HEK293 (cell line): ENCODE results near the gene HESX1.

Source experiments
- CTCF ChIA-PET: fragments of 350-600 bp; formaldehyde crosslinking; extraction: SDS; loops from one replicate; lab custom pipeline; 2021; ENCODE audit warnings: antibody characterized with exemption; lab: Yijun Ruan, JAX
- POLR2A ChIA-PET: fragments of 300-600 bp; formaldehyde crosslinking; extraction: SDS; loops from one replicate; lab custom pipeline; 2020; ENCODE audit warnings: antibody characterized with exemption, inconsistent platforms; lab: Yijun Ruan, JAX
- H3K27ac ChIP-seq: fragments of 200-500 bp; sonication (Bioruptor generic); 2 replicates; pipeline ENCODE4 v1.5.1; 2014; ENCODE audit warnings: low read depth, low read length, control low read depth, inconsistent platforms; ENCODE audit errors: extremely low read depth
- H3K36me3 ChIP-seq, 2 experiments: fragments of 200-500 bp in 1 of 2; sonication (Bioruptor generic) in 1 of 2; 1 replicate in 1 of 2; 2 replicates in 1 of 2; pipeline ENCODE4 v1.5.1; 2014 to 2017; ENCODE audit warnings: inconsistent platforms in 2 of 2, low read length in 2 of 2; ENCODE audit not compliant: control insufficient read depth in 2 of 2, insufficient read depth in 1 of 2
- H3K4me1 ChIP-seq: fragments of 200-500 bp; sonication (Bioruptor generic); 2 replicates; pipeline ENCODE4 v1.5.1; 2014; ENCODE audit warnings: mild to moderate bottlenecking, low read length, inconsistent platforms; ENCODE audit not compliant: control insufficient read depth, insufficient read depth
- H3K4me3 ChIP-seq: 2 replicates; pipeline ENCODE4 v1.5.1; 2011; ENCODE audit warnings: low read depth, mild to moderate bottlenecking, control low read depth, low read length, moderate library complexity
- H3K9me3 ChIP-seq: fragments of 200-500 bp; sonication (Bioruptor generic); 2 replicates; pipeline ENCODE4 v1.5.1; 2014; ENCODE audit warnings: low read depth, low read length, inconsistent platforms; ENCODE audit not compliant: control insufficient read depth, insufficient read depth
- GLIS1 ChIP-seq: fragments of 450-650 bp; formaldehyde crosslinking; IDR thresholded peaks from 2 replicates; pipeline ENCODE4 v1.5.1; 2016; ENCODE audit warnings: missing biosample characterization, missing genetic modification characterization
- HOXC10 ChIP-seq: sonication (generic); formaldehyde crosslinking; IDR thresholded peaks from 2 replicates; pipeline ENCODE4 v1.8.1; 2023; ENCODE audit warnings: mild to moderate bottlenecking, missing genetic modification reagents
- KLF16 ChIP-seq: fragments of 450-650 bp; formaldehyde crosslinking; IDR thresholded peaks from 2 replicates; pipeline ENCODE4 v1.5.1; 2017; ENCODE audit warnings: missing biosample characterization, missing genetic modification characterization
- OVOL3 ChIP-seq: fragments of 450-650 bp; formaldehyde crosslinking; IDR thresholded peaks from 2 replicates; pipeline ENCODE4 v1.5.1; 2016; ENCODE audit warnings: missing biosample characterization, missing genetic modification characterization
- SALL2 ChIP-seq: fragments of 450-650 bp; formaldehyde crosslinking; IDR thresholded peaks from 2 replicates; pipeline ENCODE4 v1.5.0; 2017; ENCODE audit warnings: missing biosample characterization, mild to moderate bottlenecking, missing genetic modification characterization, borderline replicate concordance
- TCF7L2 ChIP-seq: IDR thresholded peaks from 2 replicates; pipeline ENCODE4 v1.6.1; 2011; ENCODE audit warnings: low read depth, mild to moderate bottlenecking, inconsistent platforms, low read length, moderate library complexity, borderline replicate concordance
- YY1 ChIP-seq: fragments of 450-650 bp; formaldehyde crosslinking; IDR thresholded peaks from 2 replicates; pipeline ENCODE4 v1.5.1; 2018; ENCODE audit warnings: missing biosample characterization, missing genetic modification characterization
- ZNF138 ChIP-seq: fragments of 450-650 bp; formaldehyde crosslinking; IDR thresholded peaks from 2 replicates; pipeline ENCODE4 v1.5.1; 2016; ENCODE audit warnings: missing biosample characterization, missing genetic modification characterization, borderline replicate concordance
- ZNF23 ChIP-seq: fragments of 450-650 bp; formaldehyde crosslinking; IDR thresholded peaks from 2 replicates; pipeline ENCODE4 v1.5.1; 2016; ENCODE audit warnings: missing biosample characterization, missing genetic modification characterization, borderline replicate concordance
- ZNF302 ChIP-seq: fragments of 450-650 bp; formaldehyde crosslinking; IDR thresholded peaks from 2 replicates; pipeline ENCODE4 v1.5.1; 2016; ENCODE audit warnings: missing biosample characterization, missing genetic modification characterization, low read depth
- ZNF341 ChIP-seq: fragments of 450-650 bp; formaldehyde crosslinking; IDR thresholded peaks from 2 replicates; pipeline ENCODE4; 2016; ENCODE audit warnings: low read depth, missing biosample characterization, missing genetic modification characterization
- ZNF391 ChIP-seq: fragments of 450-650 bp; formaldehyde crosslinking; IDR thresholded peaks from 2 replicates; pipeline ENCODE4 v1.5.1; 2016; ENCODE audit warnings: low read depth, missing biosample characterization, missing genetic modification characterization, borderline replicate concordance
- ZNF561 ChIP-seq: fragments of 450-650 bp; IDR thresholded peaks from 2 replicates; pipeline ENCODE4 v1.5.1; 2018; ENCODE audit warnings: missing biosample characterization, missing genetic modification characterization, borderline replicate concordance
- ZNF623 ChIP-seq: fragments of 450-650 bp; formaldehyde crosslinking; IDR thresholded peaks from 2 replicates; pipeline ENCODE4 v1.5.1; 2016; ENCODE audit warnings: missing biosample characterization, missing genetic modification characterization
- ZNF658 ChIP-seq: fragments of 450-650 bp; formaldehyde crosslinking; IDR thresholded peaks from 2 replicates; pipeline ENCODE4; 2016; ENCODE audit warnings: missing biosample characterization, missing genetic modification characterization
- ZNF701 ChIP-seq: fragments of 450-650 bp; formaldehyde crosslinking; IDR thresholded peaks from 2 replicates; pipeline ENCODE4 v1.5.1; 2016; ENCODE audit warnings: missing biosample characterization, missing genetic modification characterization
- ZNF747 ChIP-seq: fragments of 450-650 bp; formaldehyde crosslinking; IDR thresholded peaks from 2 replicates; pipeline ENCODE4 v1.5.1; 2016; ENCODE audit warnings: missing biosample characterization, missing genetic modification characterization
- ZSCAN23 ChIP-seq: fragments of 450-650 bp; formaldehyde crosslinking; IDR thresholded peaks from 2 replicates; pipeline ENCODE4 v1.5.1; 2016; ENCODE audit warnings: missing biosample characterization, missing genetic modification characterization
- TF ChIP-seq, protein P1 (sequence below): fragments of 450-650 bp; formaldehyde crosslinking; IDR thresholded peaks from 2 replicates; pipeline ENCODE4 v1.5.1; 2016; ENCODE audit warnings: missing biosample characterization, missing genetic modification characterization, low read depth
- TF ChIP-seq, protein P2 (sequence below): fragments of 450-650 bp; formaldehyde crosslinking; conservative IDR thresholded peaks from 2 replicates; pipeline ENCODE4 v1.5.1; 2016; ENCODE audit warnings: low read depth, missing biosample characterization, missing genetic modification characterization
- TF ChIP-seq, protein P3 (sequence below): fragments of 450-650 bp; formaldehyde crosslinking; IDR thresholded peaks from 2 replicates; pipeline ENCODE4 v1.5.1; 2017; ENCODE audit warnings: missing biosample characterization, missing genetic modification characterization
- TF ChIP-seq, protein P4 (sequence below): fragments of 450-650 bp; formaldehyde crosslinking; IDR thresholded peaks from 2 replicates; pipeline ENCODE4 v1.5.1; 2016; ENCODE audit warnings: missing biosample characterization, missing genetic modification characterization

The HESX1 gene

DNA sequence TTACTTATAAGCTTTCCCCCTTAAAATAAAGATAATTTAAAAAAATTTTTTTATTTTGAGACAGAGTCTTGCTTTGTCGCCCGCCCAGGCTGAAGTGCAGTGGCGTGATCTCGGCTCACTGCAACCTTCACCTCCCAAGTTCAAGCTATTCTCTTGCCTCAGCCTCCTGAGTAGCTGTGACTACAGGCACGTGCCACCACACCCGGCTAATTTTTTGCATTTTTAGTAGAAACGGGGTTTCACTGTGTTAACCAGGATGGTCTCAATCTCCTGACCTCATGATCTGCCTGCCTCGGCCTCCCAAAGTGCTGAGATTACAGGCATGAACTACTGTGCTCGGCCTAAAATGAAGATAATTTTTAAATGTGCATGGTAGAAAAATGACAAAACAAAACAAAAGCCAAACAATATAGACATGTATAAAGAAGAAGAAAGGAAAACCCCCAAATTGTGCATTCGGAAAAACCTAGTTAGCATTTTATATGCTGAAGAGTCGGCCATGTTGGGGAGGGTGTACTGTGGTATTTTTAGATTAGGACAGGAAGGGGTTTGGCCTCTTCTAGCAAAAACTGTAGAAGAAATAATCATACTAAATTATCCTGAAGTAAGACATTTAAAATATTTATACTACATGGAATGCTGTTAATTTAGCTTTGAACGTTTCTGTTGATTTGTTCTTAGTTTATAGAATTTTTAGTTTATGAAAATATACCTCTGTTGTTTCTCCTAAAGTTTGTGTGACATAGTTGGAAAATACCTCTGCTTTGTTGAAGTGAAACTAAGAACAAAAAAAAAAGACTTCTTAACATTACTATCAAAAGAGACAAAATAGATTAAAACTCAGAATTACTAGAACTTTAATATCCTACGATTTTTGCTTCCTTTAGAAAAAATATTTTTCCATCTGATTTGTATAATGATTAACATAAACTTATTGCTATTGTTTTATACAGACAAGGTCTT lies 35.1 kb upstream of the HESX1 start:
- H3K36me3 ChIP-seq: peaks cover 14 to 29% of the 10 kb centered on the region in 2 experiments
- TF ChIP-seq ZNF391 (tag by site-specific recombination): no peak
- TF ChIP-seq OVOL3: no peak
- no peak for TF ChIP-seq HOXC10 (CRISPR knock-in tag)
- TF ChIP-seq, protein P1, sequence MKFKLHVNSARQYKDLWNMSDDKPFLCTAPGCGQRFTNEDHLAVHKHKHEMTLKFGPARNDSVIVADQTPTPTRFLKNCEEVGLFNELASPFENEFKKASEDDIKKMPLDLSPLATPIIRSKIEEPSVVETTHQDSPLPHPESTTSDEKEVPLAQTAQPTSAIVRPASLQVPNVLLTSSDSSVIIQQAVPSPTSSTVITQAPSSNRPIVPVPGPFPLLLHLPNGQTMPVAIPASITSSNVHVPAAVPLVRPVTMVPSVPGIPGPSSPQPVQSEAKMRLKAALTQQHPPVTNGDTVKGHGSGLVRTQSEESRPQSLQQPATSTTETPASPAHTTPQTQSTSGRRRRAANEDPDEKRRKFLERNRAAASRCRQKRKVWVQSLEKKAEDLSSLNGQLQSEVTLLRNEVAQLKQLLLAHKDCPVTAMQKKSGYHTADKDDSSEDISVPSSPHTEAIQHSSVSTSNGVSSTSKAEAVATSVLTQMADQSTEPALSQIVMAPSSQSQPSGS (tag by site-specific recombination): no peak
- no peak for TF ChIP-seq ZNF341 (tag by site-specific recombination)
- no peak for TF ChIP-seq ZNF747 (tag by site-specific recombination)
- TF ChIP-seq, protein P2, sequence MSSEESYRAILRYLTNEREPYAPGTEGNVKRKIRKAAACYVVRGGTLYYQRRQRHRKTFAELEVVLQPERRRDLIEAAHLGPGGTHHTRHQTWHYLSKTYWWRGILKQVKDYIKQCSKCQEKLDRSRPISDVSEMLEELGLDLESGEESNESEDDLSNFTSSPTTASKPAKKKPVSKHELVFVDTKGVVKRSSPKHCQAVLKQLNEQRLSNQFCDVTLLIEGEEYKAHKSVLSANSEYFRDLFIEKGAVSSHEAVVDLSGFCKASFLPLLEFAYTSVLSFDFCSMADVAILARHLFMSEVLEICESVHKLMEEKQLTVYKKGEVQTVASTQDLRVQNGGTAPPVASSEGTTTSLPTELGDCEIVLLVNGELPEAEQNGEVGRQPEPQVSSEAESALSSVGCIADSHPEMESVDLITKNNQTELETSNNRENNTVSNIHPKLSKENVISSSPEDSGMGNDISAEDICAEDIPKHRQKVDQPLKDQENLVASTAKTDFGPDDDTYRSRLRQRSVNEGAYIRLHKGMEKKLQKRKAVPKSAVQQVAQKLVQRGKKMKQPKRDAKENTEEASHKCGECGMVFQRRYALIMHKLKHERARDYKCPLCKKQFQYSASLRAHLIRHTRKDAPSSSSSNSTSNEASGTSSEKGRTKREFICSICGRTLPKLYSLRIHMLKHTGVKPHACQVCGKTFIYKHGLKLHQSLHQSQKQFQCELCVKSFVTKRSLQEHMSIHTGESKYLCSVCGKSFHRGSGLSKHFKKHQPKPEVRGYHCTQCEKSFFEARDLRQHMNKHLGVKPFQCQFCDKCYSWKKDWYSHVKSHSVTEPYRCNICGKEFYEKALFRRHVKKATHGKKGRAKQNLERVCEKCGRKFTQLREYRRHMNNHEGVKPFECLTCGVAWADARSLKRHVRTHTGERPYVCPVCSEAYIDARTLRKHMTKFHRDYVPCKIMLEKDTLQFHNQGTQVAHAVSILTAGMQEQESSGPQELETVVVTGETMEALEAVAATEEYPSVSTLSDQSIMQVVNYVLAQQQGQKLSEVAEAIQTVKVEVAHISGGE (tag by site-specific recombination): no peak
- ChIA-PET CTCF (no interaction called here), POLR2A (interaction anchor here (0.6 to 0.7 kb wide), 2 partner anchors 42 to 601 kb away, joined by 3 read pairs; no protein-coding TSS in a partner anchor)
- no peak overlapping the region for H3K27ac ChIP-seq
- no peaks in the 10 kb centered on the region; the same call in 1 of the 2 replicates for H3K4me1 ChIP-seq
- H3K9me3 ChIP-seq: no peaks in the 10 kb centered on the region
- H3K4me3 ChIP-seq: no peak overlapping the region

DNA sequence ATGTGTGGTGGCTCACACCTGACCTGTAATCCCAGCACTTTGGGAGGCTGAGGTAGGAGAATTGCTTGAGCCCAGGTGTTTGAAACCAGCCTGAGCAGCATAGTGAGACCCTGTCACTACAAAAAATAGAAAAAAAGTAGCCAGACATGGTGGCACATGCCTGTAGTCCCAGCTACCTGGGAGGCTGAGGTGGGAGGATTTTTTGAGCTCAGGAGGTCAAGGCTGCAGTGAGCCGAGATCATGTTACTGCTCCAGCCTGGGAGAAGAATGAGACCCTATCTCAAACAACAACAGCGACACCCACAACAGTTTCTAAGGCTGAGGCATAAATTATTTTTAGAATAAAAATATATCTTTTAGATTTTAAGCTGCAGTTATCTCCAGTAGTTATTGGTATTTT lies 34.0 kb upstream of the HESX1 start:
- H3K4me3 ChIP-seq: no peak overlapping the region
- peaks cover 7 to 18% of the 10 kb centered on the region in 2 experiments; a peak in 2 of 3 replicates for H3K36me3 ChIP-seq

DNA sequence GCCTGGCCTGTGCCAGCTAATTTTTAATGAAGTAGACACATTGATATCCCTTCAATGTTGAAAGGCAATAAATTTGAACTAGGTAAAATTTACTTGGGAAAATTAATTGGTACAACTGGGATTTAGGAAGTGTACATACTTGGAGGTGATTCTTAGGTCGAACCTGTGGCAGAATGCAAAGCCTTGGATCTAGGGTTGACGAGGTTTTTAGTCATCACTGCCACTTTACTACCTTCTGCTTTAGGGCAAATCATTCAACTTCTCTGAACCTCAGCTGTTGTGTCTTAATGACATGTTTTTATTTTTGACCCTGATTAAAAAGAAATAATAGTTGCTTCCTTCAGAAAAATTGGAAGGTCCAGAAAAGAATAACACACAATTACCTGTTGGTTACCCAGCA lies 30.2 kb upstream of the HESX1 start:
- H3K27ac ChIP-seq: no peak overlapping the region
- ChIA-PET CTCF (interaction anchor here (0.7 kb wide), 2 partner anchors 134 to 1851 kb away, joined by 3 to 5 read pairs; no protein-coding TSS in a partner anchor), POLR2A (interaction anchor here (0.7 kb wide), 1 partner anchor 528 kb away, joined by 8 read pairs; no protein-coding TSS in a partner anchor)
- peaks cover 3 to 4% of the 10 kb centered on the region in 2 experiments; a peak in 2 of 3 replicates for H3K36me3 ChIP-seq
- no peaks in the 10 kb centered on the region for H3K9me3 ChIP-seq
- no peak overlapping the region for H3K4me3 ChIP-seq
- no peaks in the 10 kb centered on the region; the same call in 1 of the 2 replicates for H3K4me1 ChIP-seq
- no peak for TF ChIP-seq ZNF658
- TF ChIP-seq, protein P3, sequence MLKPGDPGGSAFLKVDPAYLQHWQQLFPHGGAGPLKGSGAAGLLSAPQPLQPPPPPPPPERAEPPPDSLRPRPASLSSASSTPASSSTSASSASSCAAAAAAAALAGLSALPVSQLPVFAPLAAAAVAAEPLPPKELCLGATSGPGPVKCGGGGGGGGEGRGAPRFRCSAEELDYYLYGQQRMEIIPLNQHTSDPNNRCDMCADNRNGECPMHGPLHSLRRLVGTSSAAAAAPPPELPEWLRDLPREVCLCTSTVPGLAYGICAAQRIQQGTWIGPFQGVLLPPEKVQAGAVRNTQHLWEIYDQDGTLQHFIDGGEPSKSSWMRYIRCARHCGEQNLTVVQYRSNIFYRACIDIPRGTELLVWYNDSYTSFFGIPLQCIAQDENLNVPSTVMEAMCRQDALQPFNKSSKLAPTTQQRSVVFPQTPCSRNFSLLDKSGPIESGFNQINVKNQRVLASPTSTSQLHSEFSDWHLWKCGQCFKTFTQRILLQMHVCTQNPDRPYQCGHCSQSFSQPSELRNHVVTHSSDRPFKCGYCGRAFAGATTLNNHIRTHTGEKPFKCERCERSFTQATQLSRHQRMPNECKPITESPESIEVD: no peak
- no peak for TF ChIP-seq SALL2 (tag by site-specific recombination)
- TF ChIP-seq, protein P4, sequence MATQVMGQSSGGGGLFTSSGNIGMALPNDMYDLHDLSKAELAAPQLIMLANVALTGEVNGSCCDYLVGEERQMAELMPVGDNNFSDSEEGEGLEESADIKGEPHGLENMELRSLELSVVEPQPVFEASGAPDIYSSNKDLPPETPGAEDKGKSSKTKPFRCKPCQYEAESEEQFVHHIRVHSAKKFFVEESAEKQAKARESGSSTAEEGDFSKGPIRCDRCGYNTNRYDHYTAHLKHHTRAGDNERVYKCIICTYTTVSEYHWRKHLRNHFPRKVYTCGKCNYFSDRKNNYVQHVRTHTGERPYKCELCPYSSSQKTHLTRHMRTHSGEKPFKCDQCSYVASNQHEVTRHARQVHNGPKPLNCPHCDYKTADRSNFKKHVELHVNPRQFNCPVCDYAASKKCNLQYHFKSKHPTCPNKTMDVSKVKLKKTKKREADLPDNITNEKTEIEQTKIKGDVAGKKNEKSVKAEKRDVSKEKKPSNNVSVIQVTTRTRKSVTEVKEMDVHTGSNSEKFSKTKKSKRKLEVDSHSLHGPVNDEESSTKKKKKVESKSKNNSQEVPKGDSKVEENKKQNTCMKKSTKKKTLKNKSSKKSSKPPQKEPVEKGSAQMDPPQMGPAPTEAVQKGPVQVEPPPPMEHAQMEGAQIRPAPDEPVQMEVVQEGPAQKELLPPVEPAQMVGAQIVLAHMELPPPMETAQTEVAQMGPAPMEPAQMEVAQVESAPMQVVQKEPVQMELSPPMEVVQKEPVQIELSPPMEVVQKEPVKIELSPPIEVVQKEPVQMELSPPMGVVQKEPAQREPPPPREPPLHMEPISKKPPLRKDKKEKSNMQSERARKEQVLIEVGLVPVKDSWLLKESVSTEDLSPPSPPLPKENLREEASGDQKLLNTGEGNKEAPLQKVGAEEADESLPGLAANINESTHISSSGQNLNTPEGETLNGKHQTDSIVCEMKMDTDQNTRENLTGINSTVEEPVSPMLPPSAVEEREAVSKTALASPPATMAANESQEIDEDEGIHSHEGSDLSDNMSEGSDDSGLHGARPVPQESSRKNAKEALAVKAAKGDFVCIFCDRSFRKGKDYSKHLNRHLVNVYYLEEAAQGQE (tag by site-specific recombination): no peak
- no peak for TF ChIP-seq ZSCAN23 (tag by site-specific recombination)
- TF ChIP-seq ZNF138: no peak
- TF ChIP-seq ZNF23 (tag by site-specific recombination): no peak
- TF ChIP-seq ZNF623 (tag by site-specific recombination): no peak
- no peak for TF ChIP-seq KLF16
- no peak for TF ChIP-seq YY1 (tag by site-specific recombination)
- no peak for TF ChIP-seq ZNF701

More for the DNA sequence above, 34.0 kb upstream of the HESX1 start:
- CTCF ChIA-PET: no interaction called here
- Histone ChIP-seq H3K9me3 (no peaks in the 10 kb centered on the region), H3K4me1 (no peaks in the 10 kb centered on the region; the same call in 1 of the 2 replicates), H3K27ac (no peak overlapping the region)
- TF ChIP-seq TCF7L2 (no peak), GLIS1 (tag by site-specific recombination) (peak; percentile 28; the same call in 1 of the 2 replicates), ZNF302 (no peak), ZNF561 (no peak)
- POLR2A ChIA-PET: no interaction called here
